ENCODE measurements around the gene RNPC3.

DNA sequence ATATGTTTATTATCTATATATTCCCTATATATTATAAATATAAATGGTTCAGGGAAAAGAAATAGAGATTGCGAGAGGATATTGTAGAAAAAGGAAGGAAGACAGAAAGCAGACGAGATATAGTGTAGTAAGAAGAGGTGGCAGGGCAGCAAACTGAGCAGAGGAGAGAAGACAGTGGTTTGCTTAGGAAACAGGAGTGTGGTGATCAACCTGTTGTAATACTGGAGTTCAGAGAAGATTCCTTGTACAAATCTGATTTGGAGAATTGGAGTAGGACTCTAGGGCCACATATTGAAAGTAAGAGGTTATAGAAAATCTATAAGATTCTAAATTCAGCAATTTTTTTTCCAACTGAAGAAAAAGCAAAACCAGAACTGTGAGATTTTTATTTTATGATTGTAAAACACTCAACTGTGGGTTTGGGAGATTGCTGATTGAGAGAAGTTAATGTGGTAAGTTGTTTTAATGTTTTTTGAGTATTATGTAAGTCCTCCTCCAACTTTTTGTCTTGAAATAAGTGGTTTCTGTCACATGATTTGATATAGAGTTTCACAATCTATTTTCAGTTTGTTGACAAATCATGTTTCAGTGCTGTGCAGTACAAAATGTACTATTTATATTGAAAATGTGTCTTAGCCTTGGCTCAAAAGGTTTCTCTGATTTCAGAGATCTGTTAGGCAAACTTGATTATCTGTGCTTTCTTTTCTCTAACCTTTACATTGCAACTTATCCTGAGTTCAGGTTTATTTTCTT is 36.3 kb downstream of the RNPC3 start:
- TF ChIP-seq CTCF (IDR thresholded peaks at IDR 0.05; ENCODE audit: borderline replicate concordance, extremely low read depth, low read length, poor library complexity, severe bottlenecking) (no peak), EZH2 (IDR thresholded peaks at IDR 0.05; ENCODE audit: borderline replicate concordance, low read depth, low read length, severe bottlenecking) (no peak)

Measured in DND-41 (cell line).